Heart left ventricle (tissue), 16 donors: ENCODE results near the gene CD8A. TPM values are rescaled to one million over a fixed set of nuclear protein-coding genes. Genes with fewer than 3 reads are reported as not detected.
A peak's percentile ranks its signal among the peaks of the same experiment; 100 is the strongest.

Experiments
- ATAC-seq, 4 donors: fragments of 200-7000 bp; cut with Tn5 transposase; one replicate each; pipeline ENCODE4 v1.9.1; 2020 to 2022; ENCODE audit warnings: moderate library complexity in 4 of 4, mild to moderate bottlenecking in 3 of 4, moderate number of reproducible peaks in 1 of 4
- DNase-seq, 5 donors: peaks; one replicate each; pipeline ENCODE4 v3.0.0-alpha.2; 2020
- H3K27ac ChIP-seq, 12 donors: fragments of 200-600 bp; sonication (generic) in 4 of 12; one replicate each; pipeline versions ENCODE4 v1.5.0 to v1.8.0; 2016 to 2022; ENCODE audit warnings: mild to moderate bottlenecking in 2 of 12
- H3K27me3 ChIP-seq, 9 donors: fragments of 200-600 bp; sonication (generic) in 2 of 9; one replicate each; pipeline versions ENCODE4 v1.5.1 to v1.8.0; 2016 to 2022; ENCODE audit warnings: mild to moderate bottlenecking in 3 of 9
- H3K36me3 ChIP-seq, 9 donors: fragments of 200-600 bp; sonication (generic) in 2 of 9; one replicate each; pipeline versions ENCODE4 v1.5.0 to v1.8.0; 2018 to 2022; ENCODE audit warnings: mild to moderate bottlenecking in 2 of 9
- H3K4me1 ChIP-seq, 12 donors: fragments of 200-600 bp; sonication (generic) in 4 of 12; one replicate each; pipeline versions ENCODE4 v1.5.0 to v1.8.0; 2016 to 2022; ENCODE audit warnings: mild to moderate bottlenecking in 3 of 12
- H3K4me3 ChIP-seq, 12 donors: fragments of 200-600 bp; sonication (generic) in 4 of 12; one replicate each; pipeline versions ENCODE4 v1.5.0 to v1.8.0; 2017 to 2022; ENCODE audit warnings: mild to moderate bottlenecking in 9 of 12, moderate library complexity in 4 of 12
- H3K9me3 ChIP-seq, 12 donors: fragments of 200-600 bp; sonication (generic) in 4 of 12; one replicate each; pipeline versions ENCODE4 v1.5.0 to v1.8.0; 2016 to 2022; ENCODE audit warnings: mild to moderate bottlenecking in 1 of 12
- CTCF ChIP-seq, 12 donors: fragments of 200-600 bp; sonication (generic) in 4 of 12; IDR thresholded peaks; one replicate each; pipeline versions ENCODE4 v1.5.0 to v1.8.0; 2018 to 2022; ENCODE audit warnings: antibody characterized with exemption in 12 of 12, mild to moderate bottlenecking in 5 of 12
- POLR2A ChIP-seq, 2 donors: fragments of 450-650 bp; IDR thresholded peaks; one replicate each; pipeline ENCODE4 v1.6.1; 2017; ENCODE audit warnings: antibody characterized with exemption in 2 of 2, mild to moderate bottlenecking in 2 of 2, moderate library complexity in 2 of 2
- WGBS, 4 donors: extraction: QIAGEN DNeasy Blood & Tissue Kit in 2 of 4; methylation state at CpG; one replicate each; pipeline versions ENCODE4 v1.1.5 to v1.1.7; 2013 to 2018; 5-methylcytosine and 5-hydroxymethylcytosine counted together
- intact Hi-C, 10 donors: fragments of 100-400 bp; cut with DNase I; formaldehyde crosslinking; loops; one replicate each; pipeline versions ENCODE4 v1.11.1 to v1.14.2; 2022
- polyA plus RNA-seq, 2 donors: library from polyadenylated mRNA; stranded (reverse); fragments of 200-250 nt; gene quantifications; one replicate each; pipeline ENCODE4 v1.2.3, GENCODE V29; 2013
- total RNA-seq, 9 donors: library from RNA; depleted of rRNA in 2 of 9; stranded (reverse); fragments of >200 nt in 2 of 9; fragmentation: NEBNext Ultra II Directional in 3 of 9; extraction: Animal tissue kit (Norgen Biotek cat#: 25700) in 3 of 9; gene quantifications; one replicate each; pipeline versions ENCODE4 v1.1.0 to v1.2.4, GENCODE V29; 2016 to 2023
- donor health status: ischemic (EF 13 %, LVEDD 7.1; RV severe dilation, severe dysfunction).
- donor health status: healthy with polysubstance abuse.
- donor health status: DM: no; HTN: yes; CAD: no.
- donor health status: DM: no; HTN: no; CAD: no.
- donor health status: ischemic (EF 25% LVEDD 6.9; RV normal size, moderate dysfunction).
- donor health status: ischemic (EF 25% LVEDD 5.7; RV mildly dilated, moderate dysfunction).
- donor health status: healthy.
- donor health status: DM: yes; HTN: yes; CAD: no.
- donor health status: ischemic (EF 35%, LVEDD 5.7; RV mildly dilated, moderate dysfunction).
- donor health status: nonischemic (EF 11% LVEDD 7.7; RV severe dilation, severe dysfunction).
- donor health status: DM: yes; HTN: yes; CAD: no.
- donor health status: PGD.
- donor health status: ischemic (EF 29% LVEDD 5.4; RV normal size, mild dysfunction).
- donor health status: nonischemic (EF 23%, LVEDD 6.1; RV moderate dilation, normal function).

CD8A gene
- total and polyA plus RNA-seq, 11 donors: 0.24 to 11.1 (median 0.43) TPM; not detected in 1

- ATAC-seq (peak in 3 of 4 donors; percentile 42 to 49 (median 42)), DNase-seq (no peak)
- H3K27me3 ChIP-seq: no peaks in the 10 kb centered on the region
- H3K4me1 ChIP-seq: peaks cover 0 to 48% (median 21%) of the 10 kb centered on the region in 12 donors
- H3K27ac ChIP-seq: no peak overlapping the region
- TF ChIP-seq CTCF (IDR thresholded peaks at IDR 0.05) (peak; percentile 47 to 76 (median 66)), POLR2A (IDR thresholded peaks at IDR 0.05) (no peak)
- no peak overlapping the region for H3K4me3 ChIP-seq
- intact Hi-C loops: loop anchor here in 2 of 10 donors (5.0 kb wide), 1 partner anchor 142 kb away; the partner anchor contains the start of gene RNF103 (in 2 of the 2)
- H3K36me3 ChIP-seq: peaks cover 0 to 53% (median 48%) of the 10 kb centered on the region in 9 donors
- H3K9me3 ChIP-seq: no peaks in the 10 kb centered on the region
- 60 to 73% (median 62%) methylated on average over 4 of the region's 4 CpGs for WGBS, 4 donors
Measured at GRCh38 chr2:86764661-86765309, 25.9 kb downstream of the CD8A start.

- intact Hi-C loops: loop anchor here in 2 of 10 donors (5.0 kb wide), 1 partner anchor 138 kb away; the partner anchor contains the start of gene RNF103 (in 2 of the 2)
- Histone ChIP-seq H3K4me3 (no peak overlapping the region), H3K36me3 (peaks cover 0 to 29% (median 14%) of the 10 kb centered on the region in 9 donors), H3K4me1 (peaks cover 0 to 32% (median 16%) of the 10 kb centered on the region in 12 donors), H3K27ac (no peak overlapping the region), H3K9me3 (no peaks in the 10 kb centered on the region), H3K27me3 (no peaks in the 10 kb centered on the region)
- no peak for DNase-seq
- 74 to 84% (median 82%) methylated on average over 4 of the region's 4 CpGs for WGBS, 4 donors
- no peak for TF ChIP-seq CTCF (IDR thresholded peaks at IDR 0.05)
- no peak for TF ChIP-seq POLR2A (IDR thresholded peaks at IDR 0.05)
- no peak for ATAC-seq
Measured at GRCh38 chr2:86760371-86760770, 30.3 kb downstream of the CD8A start.

GRCh38 chr2:86758405-86758804, 32.3 kb downstream of the CD8A start:
- intact Hi-C loops: loop anchor here in 1 of 10 donors (10.0 kb wide), 1 partner anchor 64 kb away; no protein-coding TSS in a partner anchor
- Histone ChIP-seq H3K27ac (no peak overlapping the region), H3K9me3 (no peaks in the 10 kb centered on the region), H3K4me3 (no peak overlapping the region), H3K4me1 (peaks cover 0 to 28% (median 11%) of the 10 kb centered on the region in 12 donors), H3K27me3 (no peaks in the 10 kb centered on the region), H3K36me3 (peaks cover 0 to 44% (median 30%) of the 10 kb centered on the region in 9 donors)
- ATAC-seq (no peak), DNase-seq (no peak)
- 77 to 90% (median 86%) methylated on average over 3 of the region's 3 CpGs for whole genome bisulfite sequencing, 4 donors
- TF ChIP-seq CTCF (IDR thresholded peaks at IDR 0.05) (no peak), POLR2A (IDR thresholded peaks at IDR 0.05) (no peak)

- no peaks in the 10 kb centered on the region for H3K27me3 ChIP-seq
- H3K4me1 ChIP-seq: peaks cover 0 to 27% (median 5%) of the 10 kb centered on the region in 12 donors
- no peak overlapping the region for H3K4me3 ChIP-seq
- no peak for TF ChIP-seq CTCF (IDR thresholded peaks at IDR 0.05)
- peaks cover 0 to 17% (median 0%) of the 10 kb centered on the region in 12 donors for H3K9me3 ChIP-seq
- peaks cover 0 to 79% (median 35%) of the 10 kb centered on the region in 9 donors for H3K36me3 ChIP-seq
- ATAC-seq (no peak), DNase-seq (no peak)
- intact Hi-C loops: loop anchor here in 1 of 10 donors (10.0 kb wide), 1 partner anchor 59 kb away; no protein-coding TSS in a partner anchor
- H3K27ac ChIP-seq: no peak overlapping the region
Measured at GRCh38 chr2:86753606-86754005, 37.1 kb downstream of the CD8A start.
